ENCODE measurements around the gene CNPPD1. TPM values are rescaled to one million over a fixed set of nuclear protein-coding genes. Genes with fewer than 3 reads are reported as not detected.
A peak's percentile ranks its signal among the peaks of the same experiment; 100 is the strongest.

Gene CNPPD1
- total RNA-seq, 2 donors from 2014 or later: 27.7 to 33.2 TPM

GRCh38 chr2:219215871-219216534 is 39.3 kb upstream of the CNPPD1 start:
- Histone ChIP-seq H3K27ac (ENCODE audit: low read depth, low read length) (no peak overlapping the region), H3K27me3 (ENCODE audit: control insufficient read depth, insufficient read depth, low read length, poor library complexity, severe bottlenecking) (no peaks in the 10 kb centered on the region), H3K4me1 (ENCODE audit: control insufficient read depth, insufficient read depth, low read length) (no peaks in the 10 kb centered on the region), H3K9me3 (ENCODE audit: control insufficient read depth, low read length) (no peaks in the 10 kb centered on the region), H3K9ac (ENCODE audit: extremely low read depth, low read length, poor library complexity, severe bottlenecking) (no peak overlapping the region), H3K4me3 (ENCODE audit: low read length) (no peak overlapping the region), H3K36me3 (ENCODE audit: control insufficient read depth, insufficient read depth, low read length) (peaks cover 50% of the 10 kb centered on the region)
- 94 to 95% methylated on average over 24 to 27 of the region's 27 CpGs for WGBS, 2 experiments (ENCODE audit: insufficient coverage in 1 of 2, insufficient read length in 1 of 2)
- Mint-ChIP-seq H3K4me1 (peaks cover 17% of the 10 kb centered on the region), H3K27ac (peak overlapping the region; percentile 67), H3K36me3 (ENCODE audit: low read depth) (peaks cover 50% of the 10 kb centered on the region), H3K27me3 (ENCODE audit: insufficient read depth) (no peaks in the 10 kb centered on the region), H3K4me3 (no peak overlapping the region), H3K9me3 (no peaks in the 10 kb centered on the region)
- TF ChIP-seq CTCF (conservative IDR thresholded peaks at IDR 0.05): no peak
- DNase-seq: peak; percentile 61

GRCh38 chr2:219214786-219215185 is 38.1 kb upstream of the CNPPD1 start:
- no peaks in the 10 kb centered on the region for H3K9me3 ChIP-seq (ENCODE audit: control insufficient read depth, low read length)

GRCh38 chr2:219214141-219214540 is 37.4 kb upstream of the CNPPD1 start:
- Mint-ChIP-seq H3K27me3 (ENCODE audit: insufficient read depth) (no peaks in the 10 kb centered on the region), H3K4me3 (no peak overlapping the region), H3K36me3 (ENCODE audit: low read depth) (peaks cover 47% of the 10 kb centered on the region), H3K27ac (no peak overlapping the region), H3K9me3 (no peaks in the 10 kb centered on the region), H3K4me1 (peaks cover 14% of the 10 kb centered on the region)
- Histone ChIP-seq H3K27ac (ENCODE audit: low read depth, low read length) (no peak overlapping the region), H3K9ac (ENCODE audit: extremely low read depth, low read length, poor library complexity, severe bottlenecking) (no peak overlapping the region), H3K36me3 (ENCODE audit: control insufficient read depth, insufficient read depth, low read length) (peaks cover 55% of the 10 kb centered on the region), H3K9me3 (ENCODE audit: control insufficient read depth, low read length) (no peaks in the 10 kb centered on the region), H3K4me3 (ENCODE audit: low read length) (no peak overlapping the region), H3K4me1 (ENCODE audit: control insufficient read depth, insufficient read depth, low read length) (no peaks in the 10 kb centered on the region), H3K27me3 (ENCODE audit: control insufficient read depth, insufficient read depth, low read length, poor library complexity, severe bottlenecking) (no peaks in the 10 kb centered on the region)
- no peak for DNase-seq
- no peak for TF ChIP-seq CTCF (conservative IDR thresholded peaks at IDR 0.05)
- 96 to 98% methylated on average over 15 of the region's 15 CpGs for WGBS, 2 experiments (ENCODE audit: insufficient coverage in 1 of 2, insufficient read length in 1 of 2)

More at GRCh38 chr2:219214786-219215185, 38.1 kb upstream of the CNPPD1 start:
- TF ChIP-seq CTCF (conservative IDR thresholded peaks at IDR 0.05): no peak
- no peak overlapping the region for H3K4me3 ChIP-seq (ENCODE audit: low read length)
- H3K9ac ChIP-seq (ENCODE audit: extremely low read depth, low read length, poor library complexity, severe bottlenecking): no peak overlapping the region
- H3K27me3 ChIP-seq (ENCODE audit: control insufficient read depth, insufficient read depth, low read length, poor library complexity, severe bottlenecking): no peaks in the 10 kb centered on the region
- 92 to 96% methylated on average over 4 to 6 of the region's 6 CpGs for WGBS, 2 experiments (ENCODE audit: insufficient coverage in 1 of 2, insufficient read length in 1 of 2)
- Mint-ChIP-seq H3K27me3 (ENCODE audit: insufficient read depth) (no peaks in the 10 kb centered on the region), H3K4me1 (peaks cover 17% of the 10 kb centered on the region), H3K4me3 (no peak overlapping the region), H3K36me3 (ENCODE audit: low read depth) (peaks cover 48% of the 10 kb centered on the region), H3K27ac (no peak overlapping the region), H3K9me3 (no peaks in the 10 kb centered on the region)
- peaks cover 54% of the 10 kb centered on the region for H3K36me3 ChIP-seq (ENCODE audit: control insufficient read depth, insufficient read depth, low read length)
- no peak for DNase-seq
- H3K27ac ChIP-seq (ENCODE audit: low read depth, low read length): no peak overlapping the region
- no peaks in the 10 kb centered on the region for H3K4me1 ChIP-seq (ENCODE audit: control insufficient read depth, insufficient read depth, low read length)
